Trophoblast cell (in vitro differentiated cells and primary cell): ENCODE data around the gene OPA1.

ENCODE experiments used
- DNase-seq, 2 donors: peaks; one replicate each; pipeline ENCODE4 v3.0.0-alpha.2; 2016
- H2AFZ ChIP-seq: 2 replicates; pipeline ENCODE4 v1.6.1; 2013; ENCODE audit warnings: low read length, moderate library complexity, mild to moderate bottlenecking; ENCODE audit not compliant: insufficient read depth, poor library complexity
- H2AK5ac ChIP-seq: 2 replicates; pipeline ENCODE4 v1.6.1; 2013; ENCODE audit warnings: mild to moderate bottlenecking, low read length
- H2BK120ac ChIP-seq: 2 replicates; pipeline ENCODE4 v1.6.1; 2013; ENCODE audit warnings: low read length, mild to moderate bottlenecking, moderate library complexity; ENCODE audit not compliant: insufficient read depth, poor library complexity
- H2BK12ac ChIP-seq: 2 replicates; pipeline ENCODE4 v1.6.1; 2013; ENCODE audit warnings: mild to moderate bottlenecking, low read length, moderate library complexity
- H2BK5ac ChIP-seq: 2 replicates; pipeline ENCODE4 v1.6.1; 2013; ENCODE audit warnings: low read length, low read depth, moderate library complexity, mild to moderate bottlenecking; ENCODE audit not compliant: poor library complexity
- H3K14ac ChIP-seq: 2 replicates; pipeline ENCODE4 v1.6.1; 2013; ENCODE audit warnings: mild to moderate bottlenecking, low read length
- H3K18ac ChIP-seq: 2 replicates; pipeline ENCODE4 v1.6.1; 2013; ENCODE audit warnings: mild to moderate bottlenecking, low read length
- H3K23ac ChIP-seq: 2 replicates; pipeline ENCODE4 v1.6.1; 2013; ENCODE audit warnings: low read length
- H3K27ac ChIP-seq: 2 replicates; pipeline ENCODE4 v1.5.1; 2013; ENCODE audit warnings: low read depth, mild to moderate bottlenecking, inconsistent platforms, low read length, moderate library complexity
- H3K27me3 ChIP-seq: 2 replicates; pipeline ENCODE4 v1.6.1; 2013; ENCODE audit warnings: inconsistent platforms, mild to moderate bottlenecking, low read length, moderate library complexity; ENCODE audit not compliant: insufficient read depth
- H3K36me3 ChIP-seq, 2 experiments: 1 replicate in 1 of 2; 2 replicates in 1 of 2; pipeline ENCODE4 v1.6.1; 2013; ENCODE audit warnings: low read length in 2 of 2, mild to moderate bottlenecking in 2 of 2, moderate library complexity in 1 of 2; ENCODE audit not compliant: insufficient read depth in 2 of 2, control insufficient read depth in 1 of 2
- H3K4ac ChIP-seq: 2 replicates; pipeline ENCODE4 v1.6.1; 2013; ENCODE audit warnings: low read depth, mild to moderate bottlenecking, low read length, moderate library complexity
- H3K4me1 ChIP-seq, 2 experiments: 1 replicate in 1 of 2; 2 replicates in 1 of 2; pipeline ENCODE4 v1.6.1; 2013; ENCODE audit warnings: low read length in 2 of 2, mild to moderate bottlenecking in 2 of 2, moderate library complexity in 1 of 2; ENCODE audit not compliant: insufficient read depth in 2 of 2, control insufficient read depth in 1 of 2
- H3K4me2 ChIP-seq: 2 replicates; pipeline ENCODE4 v1.6.1; 2013; ENCODE audit warnings: inconsistent platforms, mild to moderate bottlenecking, low read length, moderate library complexity
- H3K4me3 ChIP-seq: 2 replicates; pipeline ENCODE4 v1.5.1; 2013; ENCODE audit warnings: mild to moderate bottlenecking, low read depth, low read length, inconsistent platforms
- H3K79me1 ChIP-seq: one replicate; pipeline ENCODE4 v1.6.1; 2013; ENCODE audit warnings: low read length
- H3K79me2 ChIP-seq: 2 replicates; pipeline ENCODE4 v1.6.1; 2013; ENCODE audit warnings: low read length, mild to moderate bottlenecking; ENCODE audit not compliant: control insufficient read depth, insufficient read depth, poor library complexity
- H3K9ac ChIP-seq: 2 replicates; pipeline ENCODE4 v1.6.1; 2013; ENCODE audit warnings: mild to moderate bottlenecking, low read length
- H3K9me3 ChIP-seq: 2 replicates; pipeline ENCODE4 v1.6.1; 2013; ENCODE audit warnings: low read depth, mild to moderate bottlenecking, control low read depth, inconsistent platforms, low read length; ENCODE audit not compliant: insufficient read depth
- H4K12ac ChIP-seq: 2 replicates; pipeline ENCODE4 v1.6.1; 2013; ENCODE audit warnings: low read depth, mild to moderate bottlenecking, low read length, moderate library complexity
- H4K8ac ChIP-seq: 2 replicates; pipeline ENCODE4 v1.6.1; 2013; ENCODE audit warnings: low read depth, mild to moderate bottlenecking, low read length, moderate library complexity
- H4K91ac ChIP-seq: one replicate; pipeline ENCODE4 v1.6.1; 2013; ENCODE audit warnings: low read depth, mild to moderate bottlenecking, low read length, moderate library complexity
- WGBS: extraction: QIAGEN DNeasy Blood & Tissue Kit; methylation state at CpG from one replicate; pipeline ENCODE4 v1.1.7; 2013; ENCODE audit warnings: missing lambda C conversion rate; ENCODE audit not compliant: insufficient read length, insufficient coverage; ENCODE audit errors: extremely low coverage; 5-methylcytosine and 5-hydroxymethylcytosine counted together

The OPA1 gene

GRCh38 chr3:193548406-193548805, 44.6 kb upstream of the OPA1 start:
- Histone ChIP-seq H3K27me3 (no peaks in the 10 kb centered on the region), H3K4ac (no peak overlapping the region), H2AFZ (no peak overlapping the region), H3K23ac (no peak overlapping the region), H3K4me3 (no peak overlapping the region), H3K9me3 (no peaks in the 10 kb centered on the region), H3K79me2 (no peaks in the 10 kb centered on the region), H4K91ac (no peak overlapping the region), H2BK12ac (no peak overlapping the region), H3K36me3 (no peaks in the 10 kb centered on the region), H2BK5ac (no peak overlapping the region), H3K79me1 (no peaks in the 10 kb centered on the region), H2BK120ac (no peak overlapping the region), H3K4me2 (no peak overlapping the region), H4K12ac (no peak overlapping the region), H3K14ac (no peak overlapping the region), H4K8ac (no peak overlapping the region), H3K4me1 (no peaks in the 10 kb centered on the region), H3K18ac (no peak overlapping the region), H2AK5ac (no peak overlapping the region), H3K27ac (no peak overlapping the region), H3K9ac (no peak overlapping the region)
- no CpG with 5 or more reads among the region's 4 CpGs for WGBS
- DNase-seq, result no peak

- no peak overlapping the region for H3K9ac ChIP-seq
- no peak overlapping the region for H4K91ac ChIP-seq
- H2AFZ ChIP-seq, result no peak overlapping the region
- H3K4me2 ChIP-seq, result no peak overlapping the region
- H2BK12ac ChIP-seq, result no peak overlapping the region
- H3K27ac ChIP-seq, result no peak overlapping the region
- H3K79me1 ChIP-seq, result no peaks in the 10 kb centered on the region
- no peak overlapping the region for H4K12ac ChIP-seq
- H3K9me3 ChIP-seq, result no peaks in the 10 kb centered on the region
- H2BK120ac ChIP-seq, result no peak overlapping the region
- peaks cover 0 to 3% of the 10 kb centered on the region in 2 experiments for H3K4me1 ChIP-seq
- H3K14ac ChIP-seq, result no peak overlapping the region
- no peak overlapping the region for H3K4ac ChIP-seq
- no peaks in the 10 kb centered on the region for H3K27me3 ChIP-seq
- no peak overlapping the region for H3K4me3 ChIP-seq
- H3K23ac ChIP-seq, result no peak overlapping the region
- H2AK5ac ChIP-seq, result no peak overlapping the region
- no peak overlapping the region for H2BK5ac ChIP-seq
- H3K36me3 ChIP-seq, result no peaks in the 10 kb centered on the region
- peak in 1 of 2 donors; percentile 20 for DNase-seq
- H3K18ac ChIP-seq, result no peak overlapping the region
- no peaks in the 10 kb centered on the region for H3K79me2 ChIP-seq
- H4K8ac ChIP-seq, result no peak overlapping the region
- no CpG with 5 or more reads among the region's 1 CpG for WGBS
These were observed 40.1 kb upstream of the OPA1 start for GRCh38 chr3:193552923-193553322.

GRCh38 chr3:193553586-193553985, 39.4 kb upstream of the OPA1 start:
- Histone ChIP-seq H3K9ac (no peak overlapping the region), H3K4me3 (no peak overlapping the region), H2BK5ac (no peak overlapping the region), H3K79me1 (no peaks in the 10 kb centered on the region), H3K27me3 (no peaks in the 10 kb centered on the region), H3K18ac (no peak overlapping the region), H2AK5ac (no peak overlapping the region), H3K79me2 (no peaks in the 10 kb centered on the region), H3K4me1 (peaks cover 0 to 3% of the 10 kb centered on the region in 2 experiments), H3K4me2 (no peak overlapping the region), H3K9me3 (no peaks in the 10 kb centered on the region), H2AFZ (no peak overlapping the region), H3K27ac (no peak overlapping the region), H3K23ac (no peak overlapping the region), H2BK120ac (no peak overlapping the region), H4K12ac (no peak overlapping the region), H2BK12ac (no peak overlapping the region), H3K14ac (no peak overlapping the region), H3K36me3 (no peaks in the 10 kb centered on the region), H4K8ac (no peak overlapping the region), H3K4ac (no peak overlapping the region), H4K91ac (no peak overlapping the region)
- no CpG with 5 or more reads among the region's 1 CpG for WGBS
- peak; percentile 23 to 83 for DNase-seq

GRCh38 chr3:193554811-193555210, 38.2 kb upstream of the OPA1 start, which contains the start of gene ATP13A4:
TSS of gene ATP13A4 (minus strand) at chr3:193554895. CDS start at chr3:193554799, 96 bp downstream.
- no peak within 1 kb of the TSS for H3K27ac ChIP-seq
- H3K9ac ChIP-seq, result no peak within 1 kb of the TSS
- H3K4ac ChIP-seq, result no peak within 1 kb of the TSS
- H3K4me1 ChIP-seq, result peaks cover 0 to 3% of the 10 kb centered on the region in 2 experiments
- no peak within 1 kb of the TSS for H2AK5ac ChIP-seq
- no peak within 1 kb of the TSS for H3K23ac ChIP-seq
- H2BK12ac ChIP-seq, result no peak within 1 kb of the TSS
- H3K4me3 ChIP-seq, result no peak within 1 kb of the TSS
- no peak within 1 kb of the TSS for H2AFZ ChIP-seq
- no peak within 1 kb of the TSS for H4K8ac ChIP-seq
- H3K79me2 ChIP-seq, result no peaks in the 10 kb centered on the region
- peak in 1 of 2 donors; percentile 18 for DNase-seq
- H3K18ac ChIP-seq, result no peak within 1 kb of the TSS
- no peak within 1 kb of the TSS for H3K4me2 ChIP-seq
- no peak within 1 kb of the TSS for H2BK5ac ChIP-seq
- H4K91ac ChIP-seq, result no peak within 1 kb of the TSS
- no peaks in the 10 kb centered on the region for H3K79me1 ChIP-seq
- no peak within 1 kb of the TSS for H4K12ac ChIP-seq
- no CpG with 5 or more reads among the region's 9 CpGs for WGBS
- no peaks in the 10 kb centered on the region for H3K36me3 ChIP-seq
- no peaks in the 10 kb centered on the region for H3K9me3 ChIP-seq
- no peaks in the 10 kb centered on the region for H3K27me3 ChIP-seq
- no peak within 1 kb of the TSS for H2BK120ac ChIP-seq
- no peak within 1 kb of the TSS for H3K14ac ChIP-seq
